Neural cell (in vitro differentiated cells): Measurements from ENCODE around the gene BCL6.

ENCODE experiments used
- POLR2AphosphoS5 ChIP-seq: IDR thresholded peaks from 2 replicates; pipeline ENCODE4 v1.6.1; 2012
- RAD21 ChIP-seq: fragments of 450-650 bp; conservative IDR thresholded peaks from 2 replicates; pipeline ENCODE4 v1.6.1; 2014; ENCODE audit warnings: antibody characterized with exemption, mild to moderate bottlenecking, moderate library complexity
- TAF1 ChIP-seq: IDR thresholded peaks from 2 replicates; pipeline ENCODE4 v1.6.1; 2012; ENCODE audit warnings: low read depth
- TF ChIP-seq, protein P1 (sequence below): fragments of 450-650 bp; IDR thresholded peaks from 2 replicates; pipeline ENCODE4 v1.5.1; 2014; ENCODE audit warnings: antibody characterized with exemption, mild to moderate bottlenecking, moderate library complexity; ENCODE audit not compliant: poor library complexity, severe bottlenecking
- TF ChIP-seq, protein P2 (sequence below): IDR thresholded peaks from 2 replicates; pipeline ENCODE4 v1.6.1; 2012; ENCODE audit warnings: borderline replicate concordance

DNA sequence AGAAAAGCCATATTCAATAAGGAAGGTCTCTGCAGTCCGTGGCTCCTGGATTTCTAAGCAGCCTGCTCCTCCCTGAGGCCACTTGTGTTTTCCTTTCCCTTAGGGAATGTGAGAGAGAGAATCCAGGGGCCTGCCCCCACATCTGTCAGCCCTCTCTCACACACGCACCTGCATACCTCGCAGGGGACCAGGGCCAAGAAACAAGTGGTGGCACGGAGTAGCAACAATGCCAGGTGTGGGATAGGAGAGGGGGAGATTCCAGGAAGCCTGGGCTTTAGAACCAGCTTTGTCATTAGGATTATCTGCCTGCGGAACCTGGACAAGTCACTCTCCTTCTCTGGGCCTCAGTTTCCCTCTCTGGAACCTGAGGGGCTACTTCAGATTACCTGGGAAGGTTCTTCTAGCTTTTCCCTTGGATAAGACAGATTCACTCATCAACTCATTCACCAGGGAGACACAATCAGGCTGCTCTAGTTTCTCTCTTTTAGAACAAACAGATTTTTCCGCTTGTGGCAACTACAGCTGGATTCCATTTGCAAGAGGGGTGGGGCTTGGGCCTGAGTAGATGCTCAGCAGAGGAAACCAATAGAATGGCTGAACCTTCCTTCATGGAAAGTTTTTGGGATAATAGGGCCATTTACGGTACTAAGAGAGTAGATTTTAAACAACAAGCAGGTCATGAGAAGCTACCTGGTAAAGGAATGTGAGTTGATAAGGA, 19.5 kb downstream of the BCL6 start:
- TF ChIP-seq, protein P1, sequence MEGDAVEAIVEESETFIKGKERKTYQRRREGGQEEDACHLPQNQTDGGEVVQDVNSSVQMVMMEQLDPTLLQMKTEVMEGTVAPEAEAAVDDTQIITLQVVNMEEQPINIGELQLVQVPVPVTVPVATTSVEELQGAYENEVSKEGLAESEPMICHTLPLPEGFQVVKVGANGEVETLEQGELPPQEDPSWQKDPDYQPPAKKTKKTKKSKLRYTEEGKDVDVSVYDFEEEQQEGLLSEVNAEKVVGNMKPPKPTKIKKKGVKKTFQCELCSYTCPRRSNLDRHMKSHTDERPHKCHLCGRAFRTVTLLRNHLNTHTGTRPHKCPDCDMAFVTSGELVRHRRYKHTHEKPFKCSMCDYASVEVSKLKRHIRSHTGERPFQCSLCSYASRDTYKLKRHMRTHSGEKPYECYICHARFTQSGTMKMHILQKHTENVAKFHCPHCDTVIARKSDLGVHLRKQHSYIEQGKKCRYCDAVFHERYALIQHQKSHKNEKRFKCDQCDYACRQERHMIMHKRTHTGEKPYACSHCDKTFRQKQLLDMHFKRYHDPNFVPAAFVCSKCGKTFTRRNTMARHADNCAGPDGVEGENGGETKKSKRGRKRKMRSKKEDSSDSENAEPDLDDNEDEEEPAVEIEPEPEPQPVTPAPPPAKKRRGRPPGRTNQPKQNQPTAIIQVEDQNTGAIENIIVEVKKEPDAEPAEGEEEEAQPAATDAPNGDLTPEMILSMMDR: no peak
- TF ChIP-seq RAD21: no peak
- no peak for TF ChIP-seq POLR2AphosphoS5
- TF ChIP-seq, protein P2, sequence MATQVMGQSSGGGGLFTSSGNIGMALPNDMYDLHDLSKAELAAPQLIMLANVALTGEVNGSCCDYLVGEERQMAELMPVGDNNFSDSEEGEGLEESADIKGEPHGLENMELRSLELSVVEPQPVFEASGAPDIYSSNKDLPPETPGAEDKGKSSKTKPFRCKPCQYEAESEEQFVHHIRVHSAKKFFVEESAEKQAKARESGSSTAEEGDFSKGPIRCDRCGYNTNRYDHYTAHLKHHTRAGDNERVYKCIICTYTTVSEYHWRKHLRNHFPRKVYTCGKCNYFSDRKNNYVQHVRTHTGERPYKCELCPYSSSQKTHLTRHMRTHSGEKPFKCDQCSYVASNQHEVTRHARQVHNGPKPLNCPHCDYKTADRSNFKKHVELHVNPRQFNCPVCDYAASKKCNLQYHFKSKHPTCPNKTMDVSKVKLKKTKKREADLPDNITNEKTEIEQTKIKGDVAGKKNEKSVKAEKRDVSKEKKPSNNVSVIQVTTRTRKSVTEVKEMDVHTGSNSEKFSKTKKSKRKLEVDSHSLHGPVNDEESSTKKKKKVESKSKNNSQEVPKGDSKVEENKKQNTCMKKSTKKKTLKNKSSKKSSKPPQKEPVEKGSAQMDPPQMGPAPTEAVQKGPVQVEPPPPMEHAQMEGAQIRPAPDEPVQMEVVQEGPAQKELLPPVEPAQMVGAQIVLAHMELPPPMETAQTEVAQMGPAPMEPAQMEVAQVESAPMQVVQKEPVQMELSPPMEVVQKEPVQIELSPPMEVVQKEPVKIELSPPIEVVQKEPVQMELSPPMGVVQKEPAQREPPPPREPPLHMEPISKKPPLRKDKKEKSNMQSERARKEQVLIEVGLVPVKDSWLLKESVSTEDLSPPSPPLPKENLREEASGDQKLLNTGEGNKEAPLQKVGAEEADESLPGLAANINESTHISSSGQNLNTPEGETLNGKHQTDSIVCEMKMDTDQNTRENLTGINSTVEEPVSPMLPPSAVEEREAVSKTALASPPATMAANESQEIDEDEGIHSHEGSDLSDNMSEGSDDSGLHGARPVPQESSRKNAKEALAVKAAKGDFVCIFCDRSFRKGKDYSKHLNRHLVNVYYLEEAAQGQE: no peak
- no peak for TF ChIP-seq TAF1
